PC-3 (cell line): ENCODE measurements around the gene DUSP2.

Source experiments
- CTCF ChIP-seq: fragments of 300-600 bp; sonication (generic); conservative IDR thresholded peaks from 2 replicates; pipeline ENCODE4 v1.5.1; 2017; ENCODE audit warnings: antibody characterized with exemption, low read depth, mild to moderate bottlenecking, low read length
- EZH2 ChIP-seq: fragments of 300-600 bp; sonication (generic); IDR thresholded peaks from one replicate; pipeline ENCODE4 v1.6.1; 2017; ENCODE audit warnings: antibody characterized with exemption, mild to moderate bottlenecking, low read length; ENCODE audit not compliant: unreplicated experiment
- EZH2phosphoT487 ChIP-seq: fragments of 300-600 bp; sonication (generic); IDR thresholded peaks from 2 replicates; pipeline ENCODE4 v1.6.1; 2018; ENCODE audit warnings: mild to moderate bottlenecking, antibody characterized with exemption, low read length, borderline replicate concordance

- TF ChIP-seq CTCF (no peak), EZH2phosphoT487 (no peak), EZH2 (no peak)
Measured at GRCh38 chr2:96148410-96149217, 3.4 kb upstream of the DUSP2 start.
